Upper lobe of left lung (tissue), 4 donors: Measurements from ENCODE around the gene ZNF618.

Experiments used
- CTCF ChIP-seq, 6 experiments: fragments of 450-650 bp in 4 of 6; fragments of 200-600 bp in 2 of 6; sonication (generic) in 2 of 6; IDR thresholded peaks; one replicate each; pipeline ENCODE4 v1.5.1; 2016 to 2019; ENCODE audit warnings: antibody characterized with exemption in 6 of 6
- EP300 ChIP-seq, 4 donors: sonication (generic); formaldehyde crosslinking; IDR thresholded peaks; one replicate each; pipeline ENCODE4 v1.5.1; 2017; ENCODE audit warnings: antibody characterized with exemption in 4 of 4, control low read depth in 2 of 4
- POLR2A ChIP-seq, 4 donors: fragments of 450-650 bp; IDR thresholded peaks; one replicate each; pipeline ENCODE4 v1.5.1; 2016 to 2017; ENCODE audit warnings: antibody characterized with exemption in 4 of 4, mild to moderate bottlenecking in 2 of 4

GRCh38 chr9:113844466-113844865, 31.6 kb upstream of the ZNF618 start:
- TF ChIP-seq CTCF (IDR thresholded peaks at IDR 0.05) (no peak), EP300 (IDR thresholded peaks at IDR 0.05) (no peak), POLR2A (IDR thresholded peaks at IDR 0.05) (no peak)
